ENCODE measurements around the gene MMRN1.

The MMRN1 gene

DNA sequence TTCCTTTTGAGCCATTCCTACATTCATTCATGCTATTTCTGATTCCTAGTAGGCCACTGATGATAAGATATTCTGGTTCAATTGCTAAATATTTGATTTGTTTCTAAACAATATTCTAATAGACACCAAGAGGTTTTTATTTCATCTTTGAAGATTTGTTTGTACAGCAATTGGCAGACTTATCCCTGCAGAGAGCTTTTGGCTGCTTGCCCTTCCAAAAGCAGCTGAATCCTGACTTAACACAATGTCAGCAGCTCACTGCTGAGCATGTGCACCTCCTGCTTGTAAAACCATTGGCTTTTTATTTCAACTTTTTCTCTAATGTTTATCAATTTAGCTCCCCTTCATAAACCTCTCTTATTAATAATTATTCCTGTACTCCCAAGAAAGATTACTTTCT is 45.3 kb downstream of the MMRN1 start:
- no peak for TF ChIP-seq ZNF8 (CRISPR knock-in tag; IDR thresholded peaks at IDR 0.05)
- no peak for TF ChIP-seq ZC3H10 (CRISPR knock-in tag; IDR thresholded peaks at IDR 0.05)
- no peak for TF ChIP-seq RARB (CRISPR knock-in tag; IDR thresholded peaks at IDR 0.05)
- no peak for TF ChIP-seq ZFP3 (CRISPR knock-in tag; IDR thresholded peaks at IDR 0.05)
- TF ChIP-seq PATZ1 (CRISPR knock-in tag; IDR thresholded peaks at IDR 0.05; ENCODE audit: borderline replicate concordance) = no peak
- TF ChIP-seq TOX (CRISPR knock-in tag; IDR thresholded peaks at IDR 0.05; ENCODE audit: borderline replicate concordance) = no peak
- TF ChIP-seq OSR1 (CRISPR knock-in tag; IDR thresholded peaks at IDR 0.05) = no peak
- no peak for TF ChIP-seq GLIS3 (CRISPR knock-in tag; IDR thresholded peaks at IDR 0.05)
- no peak for TF ChIP-seq CREB5 (CRISPR knock-in tag; IDR thresholded peaks at IDR 0.05; ENCODE audit: low read depth)
- TF ChIP-seq CSDC2 (CRISPR knock-in tag; IDR thresholded peaks at IDR 0.05) = no peak
- no peak for TF ChIP-seq ZNF565 (CRISPR knock-in tag; conservative IDR thresholded peaks at IDR 0.05; ENCODE audit: low read depth)
- no peak for TF ChIP-seq SNAI2 (CRISPR knock-in tag; IDR thresholded peaks at IDR 0.05)
- no peak for TF ChIP-seq ZFP30 (CRISPR knock-in tag; IDR thresholded peaks at IDR 0.05)
- no peak for TF ChIP-seq CSRNP3 (CRISPR knock-in tag; IDR thresholded peaks at IDR 0.05)
- TF ChIP-seq, protein P1, sequence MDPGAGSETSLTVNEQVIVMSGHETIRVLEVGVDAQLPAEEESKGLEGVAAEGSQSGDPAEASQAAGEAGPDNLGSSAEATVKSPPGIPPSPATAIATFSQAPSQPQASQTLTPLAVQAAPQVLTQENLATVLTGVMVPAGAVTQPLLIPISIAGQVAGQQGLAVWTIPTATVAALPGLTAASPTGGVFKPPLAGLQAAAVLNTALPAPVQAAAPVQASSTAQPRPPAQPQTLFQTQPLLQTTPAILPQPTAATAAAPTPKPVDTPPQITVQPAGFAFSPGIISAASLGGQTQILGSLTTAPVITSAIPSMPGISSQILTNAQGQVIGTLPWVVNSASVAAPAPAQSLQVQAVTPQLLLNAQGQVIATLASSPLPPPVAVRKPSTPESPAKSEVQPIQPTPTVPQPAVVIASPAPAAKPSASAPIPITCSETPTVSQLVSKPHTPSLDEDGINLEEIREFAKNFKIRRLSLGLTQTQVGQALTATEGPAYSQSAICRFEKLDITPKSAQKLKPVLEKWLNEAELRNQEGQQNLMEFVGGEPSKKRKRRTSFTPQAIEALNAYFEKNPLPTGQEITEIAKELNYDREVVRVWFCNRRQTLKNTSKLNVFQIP (CRISPR knock-in tag; IDR thresholded peaks at IDR 0.05; ENCODE audit: borderline replicate concordance, low read depth) = no peak
- TF ChIP-seq PPARA (CRISPR knock-in tag; IDR thresholded peaks at IDR 0.05; ENCODE audit: borderline replicate concordance) = no peak
- TF ChIP-seq TSHZ2 (CRISPR knock-in tag; IDR thresholded peaks at IDR 0.05) = no peak
- no peak for TF ChIP-seq ESRRG (CRISPR knock-in tag; IDR thresholded peaks at IDR 0.05)
- TF ChIP-seq TCF4 (CRISPR knock-in tag; IDR thresholded peaks at IDR 0.05; ENCODE audit: borderline replicate concordance) = no peak
- no peak for TF ChIP-seq ISL1 (CRISPR knock-in tag; IDR thresholded peaks at IDR 0.05)
- ATAC-seq = no peak

- TF ChIP-seq ZNF8 (CRISPR knock-in tag; IDR thresholded peaks at IDR 0.05) (no peak), TSHZ2 (CRISPR knock-in tag; IDR thresholded peaks at IDR 0.05) (no peak), TOX (CRISPR knock-in tag; IDR thresholded peaks at IDR 0.05; ENCODE audit: borderline replicate concordance) (no peak), ZFP30 (CRISPR knock-in tag; IDR thresholded peaks at IDR 0.05) (no peak), BACH2 (CRISPR knock-in tag; IDR thresholded peaks at IDR 0.05; ENCODE audit: borderline replicate concordance) (no peak)
- ATAC-seq = no peak
These were observed 48.2 kb downstream of the MMRN1 start for GRCh38 chr4:89942811-89943210.
